AG09319 (cell line): ENCODE measurements around the gene EBF3.

Experiments used
- DNase-seq: peaks from one replicate; pipeline ENCODE4 v3.0.0-alpha.2; 2010; ENCODE audit warnings: low read depth; ENCODE audit errors: extremely low read depth
- TF ChIP-seq, protein P1 (sequence below): IDR thresholded peaks from 2 replicates; pipeline ENCODE4 v1.5.1; 2011; ENCODE audit warnings: low read depth, mild to moderate bottlenecking, inconsistent platforms, low read length, moderate library complexity

The EBF3 gene

DNA sequence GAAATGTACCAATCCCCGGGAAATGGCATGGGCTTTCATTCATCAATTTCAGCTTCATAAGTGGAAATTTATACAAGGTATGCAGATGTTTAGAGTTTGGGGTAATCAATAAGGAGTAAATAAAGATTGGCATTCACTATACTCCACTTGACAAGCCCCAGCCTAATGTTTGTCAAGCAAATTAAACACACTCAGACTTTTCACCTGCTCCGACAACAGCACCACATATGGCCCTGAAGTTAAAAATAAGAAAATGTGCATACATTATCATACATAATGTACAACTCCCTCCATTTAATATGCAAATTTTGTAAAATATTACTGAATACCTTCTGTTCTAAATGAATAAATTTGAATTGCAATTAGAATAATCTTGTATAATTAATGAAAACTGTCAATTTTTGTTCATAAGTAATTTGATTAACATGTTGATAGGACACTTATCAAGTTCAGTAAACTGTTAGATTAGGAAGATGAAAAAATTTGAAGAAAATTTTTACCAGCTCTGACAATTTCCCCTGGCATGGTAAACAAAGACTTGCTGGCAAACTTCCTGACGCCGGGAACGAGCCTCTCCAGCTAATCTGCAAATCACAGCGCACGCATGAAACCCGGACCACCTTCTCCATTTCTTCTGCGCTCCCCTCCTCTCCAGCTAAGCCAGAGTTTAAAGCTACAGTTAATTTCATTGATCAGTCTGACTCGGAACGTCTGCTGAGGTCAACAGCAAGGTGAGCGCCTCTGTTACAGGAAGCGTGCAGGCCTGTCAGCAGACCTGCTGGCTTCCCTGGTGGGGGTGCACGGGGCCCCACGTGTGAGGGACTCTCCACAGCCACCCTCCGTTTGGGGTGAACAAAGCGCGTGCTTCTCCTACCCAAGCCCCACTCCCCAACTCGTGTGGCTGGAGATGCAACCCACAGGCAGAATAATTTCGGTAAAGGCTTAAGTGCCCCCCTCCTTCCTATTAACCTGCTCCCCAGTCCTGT, 70.7 kb downstream of the EBF3 start:
- TF ChIP-seq, protein P1, sequence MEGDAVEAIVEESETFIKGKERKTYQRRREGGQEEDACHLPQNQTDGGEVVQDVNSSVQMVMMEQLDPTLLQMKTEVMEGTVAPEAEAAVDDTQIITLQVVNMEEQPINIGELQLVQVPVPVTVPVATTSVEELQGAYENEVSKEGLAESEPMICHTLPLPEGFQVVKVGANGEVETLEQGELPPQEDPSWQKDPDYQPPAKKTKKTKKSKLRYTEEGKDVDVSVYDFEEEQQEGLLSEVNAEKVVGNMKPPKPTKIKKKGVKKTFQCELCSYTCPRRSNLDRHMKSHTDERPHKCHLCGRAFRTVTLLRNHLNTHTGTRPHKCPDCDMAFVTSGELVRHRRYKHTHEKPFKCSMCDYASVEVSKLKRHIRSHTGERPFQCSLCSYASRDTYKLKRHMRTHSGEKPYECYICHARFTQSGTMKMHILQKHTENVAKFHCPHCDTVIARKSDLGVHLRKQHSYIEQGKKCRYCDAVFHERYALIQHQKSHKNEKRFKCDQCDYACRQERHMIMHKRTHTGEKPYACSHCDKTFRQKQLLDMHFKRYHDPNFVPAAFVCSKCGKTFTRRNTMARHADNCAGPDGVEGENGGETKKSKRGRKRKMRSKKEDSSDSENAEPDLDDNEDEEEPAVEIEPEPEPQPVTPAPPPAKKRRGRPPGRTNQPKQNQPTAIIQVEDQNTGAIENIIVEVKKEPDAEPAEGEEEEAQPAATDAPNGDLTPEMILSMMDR = no peak

DNA sequence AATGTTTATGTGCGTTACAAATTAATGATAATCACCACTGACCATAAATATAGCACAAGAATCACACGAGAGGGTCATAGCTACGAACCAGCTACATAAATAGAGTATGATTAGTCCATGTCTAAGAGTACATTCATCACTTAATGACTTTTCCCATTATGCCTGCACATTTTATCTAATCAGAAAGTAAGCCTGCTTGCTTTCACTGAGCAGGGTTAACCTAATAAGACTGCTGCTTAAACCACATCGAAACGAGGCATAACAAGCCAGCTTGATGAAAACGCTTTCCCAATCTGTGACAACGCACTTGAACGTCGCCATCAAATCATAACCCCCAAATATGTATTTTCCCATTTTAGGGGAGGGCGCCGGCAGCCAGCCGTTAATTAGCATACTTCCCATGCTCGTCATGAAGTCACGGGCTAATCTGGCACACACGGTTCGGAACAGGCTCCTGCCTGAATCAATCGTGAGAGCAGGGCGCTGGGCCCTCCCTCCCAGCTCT, 71.5 kb downstream of the EBF3 start:
- TF ChIP-seq, protein P1 = no peak
- no peak for DNase-seq

More for the DNA sequence above, 70.7 kb downstream of the EBF3 start:
- no peak for DNase-seq

DNA sequence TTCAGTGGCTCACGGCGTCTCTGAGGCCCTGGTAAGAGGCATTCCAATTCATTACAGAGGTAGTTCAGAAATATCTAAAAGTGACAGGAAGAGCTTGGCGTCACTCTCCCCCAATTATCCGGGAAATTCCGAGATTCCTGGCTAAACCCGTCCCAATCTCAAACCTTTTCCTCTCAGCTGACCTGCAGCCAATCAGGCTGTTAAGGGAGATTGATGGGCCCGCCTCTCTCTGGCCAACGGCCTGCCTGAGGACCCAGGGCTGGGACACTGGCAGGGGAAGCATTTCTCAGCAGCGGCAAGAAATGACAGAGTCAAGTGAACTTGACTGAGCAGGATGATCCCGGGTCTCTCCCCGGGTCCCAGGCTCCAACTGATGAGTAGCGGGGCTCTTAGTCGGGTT, 72.3 kb downstream of the EBF3 start:
- TF ChIP-seq, protein P1 = no peak
- DNase-seq = no peak

DNA sequence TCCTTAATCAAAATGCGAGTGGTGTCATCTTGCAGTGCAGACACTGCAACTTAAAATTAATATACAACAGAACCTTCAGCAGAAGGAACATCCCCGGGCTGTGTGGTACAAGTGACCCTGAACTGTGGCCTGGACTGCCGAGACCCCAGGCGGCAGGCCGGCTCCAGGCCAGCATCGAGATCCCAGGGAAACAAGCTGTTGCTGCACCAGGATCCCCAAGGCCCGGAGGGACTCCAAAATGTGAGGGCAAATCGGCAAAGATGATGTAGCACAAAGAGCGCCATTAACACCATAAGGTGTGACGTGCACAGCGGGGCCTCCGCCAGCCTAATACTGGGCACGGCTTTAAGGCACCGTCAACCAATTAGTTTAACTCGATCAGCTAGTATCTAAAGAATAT, 73.9 kb downstream of the EBF3 start:
- TF ChIP-seq, protein P1 = no peak
- DNase-seq = no peak

DNA sequence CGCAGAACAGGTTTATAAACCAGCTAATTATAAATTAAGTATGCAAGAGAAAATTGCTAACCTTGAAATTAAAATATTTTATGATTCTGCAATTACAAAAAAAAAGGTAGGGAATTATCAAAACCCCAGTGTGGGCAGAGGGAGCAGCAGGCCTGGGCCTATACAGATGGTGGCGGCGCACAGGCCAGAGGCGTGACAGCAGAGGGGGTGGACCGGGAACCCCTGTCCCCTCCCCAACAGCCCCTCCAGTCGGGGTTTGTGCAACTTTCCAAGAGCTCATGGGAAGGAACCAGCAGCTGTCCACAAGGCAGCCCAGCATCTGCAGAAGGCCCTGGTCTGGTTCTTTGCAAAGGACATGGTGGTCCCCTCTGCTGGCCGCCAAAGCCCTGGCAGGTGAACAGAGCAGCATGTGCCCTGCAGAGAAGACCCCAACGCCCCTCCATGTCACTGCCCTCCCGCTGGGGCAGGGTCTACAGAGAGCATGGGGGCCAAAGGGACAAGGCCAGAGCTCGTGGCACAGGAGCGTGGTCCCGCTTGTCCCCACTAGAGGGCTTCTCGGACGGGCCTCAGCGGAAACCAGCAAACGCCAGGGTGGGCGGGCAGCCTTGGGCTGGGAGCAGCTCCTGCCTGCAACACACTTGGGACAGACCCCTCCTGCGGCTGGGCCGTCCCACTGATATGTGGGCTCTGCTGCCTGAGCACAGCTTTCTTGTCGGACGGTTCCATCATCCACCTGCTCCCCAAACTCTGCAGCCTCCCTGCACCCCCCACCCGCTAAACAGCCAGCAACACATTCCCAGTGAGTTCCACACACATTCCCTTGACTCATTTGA, 75.1 kb downstream of the EBF3 start:
- DNase-seq = no peak
- TF ChIP-seq, protein P1 = peak; percentile 70

DNA sequence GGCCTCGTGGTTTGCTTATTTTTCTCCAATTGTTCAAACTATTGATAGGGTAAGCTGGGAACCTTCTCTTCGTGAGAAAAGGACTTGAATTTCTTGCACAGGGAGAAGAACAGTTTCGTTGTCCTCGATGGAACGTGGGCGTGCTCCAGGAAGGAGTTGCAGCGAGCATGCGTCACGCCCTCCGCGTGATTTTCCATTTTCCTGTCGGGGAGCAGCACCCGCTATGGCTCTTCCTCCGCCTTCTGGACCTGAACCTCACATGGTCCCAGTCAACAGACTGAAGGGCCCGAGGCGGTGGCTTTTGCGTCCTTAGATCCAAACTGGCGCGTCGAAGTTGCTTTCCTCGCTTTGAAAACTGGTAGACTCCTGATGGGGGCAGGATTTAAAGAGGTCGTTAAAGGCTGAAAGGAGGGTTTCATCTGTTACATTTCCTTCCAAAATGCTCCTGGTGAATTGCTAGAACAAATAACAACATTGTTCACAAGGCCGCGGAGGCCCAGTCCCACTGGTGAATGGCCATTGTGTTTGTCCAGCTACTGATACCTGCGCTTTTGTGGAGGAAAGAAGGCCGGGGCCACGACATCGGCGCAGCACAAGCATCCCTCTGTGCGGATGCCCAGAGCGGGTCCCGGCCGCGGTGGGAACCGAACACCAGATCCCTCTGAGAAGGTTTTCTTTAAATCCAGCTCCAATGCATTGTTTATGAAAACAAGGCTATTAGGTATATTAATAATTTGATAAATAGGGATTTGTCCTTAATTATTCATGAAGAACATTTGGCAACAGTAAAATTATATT, 75.9 kb downstream of the EBF3 start:
- no peak for DNase-seq
- TF ChIP-seq, protein P1 = no peak
